SU-DHL-6 (cell line): ENCODE results near the gene TMEM151A.

ENCODE experiments used
- EZH2phosphoT487 ChIP-seq: fragments of 200-600 bp; sonication (generic), shearing (Covaris generic); conservative IDR thresholded peaks from 2 replicates; pipeline ENCODE4 v1.6.1; 2018; ENCODE audit warnings: mild to moderate bottlenecking, antibody characterized with exemption, low read length, moderate library complexity, mixed read lengths
- TF ChIP-seq, protein P1 (sequence below): fragments of 200-600 bp; sonication (generic); IDR thresholded peaks from one replicate; pipeline ENCODE4 v1.5.1; 2017; ENCODE audit warnings: antibody characterized with exemption, mild to moderate bottlenecking, low read length, moderate library complexity; ENCODE audit not compliant: insufficient read depth, poor library complexity, severe bottlenecking

DNA sequence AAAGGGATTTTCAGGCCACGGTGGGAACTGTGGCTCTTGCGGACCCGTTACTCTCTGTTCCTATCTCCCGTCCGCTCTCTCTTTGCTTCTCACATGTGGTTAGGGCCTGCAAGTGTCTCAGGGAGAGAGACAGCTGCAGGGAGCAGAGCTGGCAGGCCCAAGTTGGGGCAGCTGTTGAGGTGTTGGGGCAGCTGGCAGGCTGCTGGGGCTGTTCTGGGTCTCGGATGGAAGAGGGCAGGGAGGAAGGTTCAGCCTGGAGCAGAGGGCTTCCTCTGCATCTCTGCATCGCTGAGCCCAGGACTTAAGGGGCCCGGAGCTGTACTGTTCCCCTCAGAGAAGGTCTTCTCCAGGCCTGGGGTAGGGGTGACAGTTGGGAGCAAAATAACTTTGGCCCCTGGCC, 16.3 kb upstream of the TMEM151A start:
- TF ChIP-seq, protein P1, sequence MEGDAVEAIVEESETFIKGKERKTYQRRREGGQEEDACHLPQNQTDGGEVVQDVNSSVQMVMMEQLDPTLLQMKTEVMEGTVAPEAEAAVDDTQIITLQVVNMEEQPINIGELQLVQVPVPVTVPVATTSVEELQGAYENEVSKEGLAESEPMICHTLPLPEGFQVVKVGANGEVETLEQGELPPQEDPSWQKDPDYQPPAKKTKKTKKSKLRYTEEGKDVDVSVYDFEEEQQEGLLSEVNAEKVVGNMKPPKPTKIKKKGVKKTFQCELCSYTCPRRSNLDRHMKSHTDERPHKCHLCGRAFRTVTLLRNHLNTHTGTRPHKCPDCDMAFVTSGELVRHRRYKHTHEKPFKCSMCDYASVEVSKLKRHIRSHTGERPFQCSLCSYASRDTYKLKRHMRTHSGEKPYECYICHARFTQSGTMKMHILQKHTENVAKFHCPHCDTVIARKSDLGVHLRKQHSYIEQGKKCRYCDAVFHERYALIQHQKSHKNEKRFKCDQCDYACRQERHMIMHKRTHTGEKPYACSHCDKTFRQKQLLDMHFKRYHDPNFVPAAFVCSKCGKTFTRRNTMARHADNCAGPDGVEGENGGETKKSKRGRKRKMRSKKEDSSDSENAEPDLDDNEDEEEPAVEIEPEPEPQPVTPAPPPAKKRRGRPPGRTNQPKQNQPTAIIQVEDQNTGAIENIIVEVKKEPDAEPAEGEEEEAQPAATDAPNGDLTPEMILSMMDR = no peak
- no peak for TF ChIP-seq EZH2phosphoT487
